ENCODE results near the gene PPIB.

- TF ChIP-seq CTCF (IDR thresholded peaks at IDR 0.05) (no peak), POLR2A (IDR thresholded peaks at IDR 0.05) (no peak)
These were observed 29.4 kb upstream of the PPIB start for GRCh38 chr15:64191971-64192830.

All from right lobe of liver (tissue), 4 donors.